Measurements from ENCODE around the gene COMT.

- TF ChIP-seq POLR2AphosphoS5 (IDR thresholded peaks at IDR 0.05; ENCODE audit: borderline replicate concordance, low read depth, low read length) (no peak), EZH2 (IDR thresholded peaks at IDR 0.05) (no peak)
These were observed 13.9 kb upstream of the COMT start for GRCh38 chr22:19927696-19928095.
